8988T (cell line): Measurements from ENCODE around the gene LCN6.
"Not testable (repeated sequence)": the region's sequence is repeated elsewhere in the genome, so short reads cannot be mapped to it uniquely, and the experiment has no call there.

Source experiments
- DNase-seq: peaks from one replicate; pipeline ENCODE4 v3.0.0; 2011

The LCN6 gene

DNA sequence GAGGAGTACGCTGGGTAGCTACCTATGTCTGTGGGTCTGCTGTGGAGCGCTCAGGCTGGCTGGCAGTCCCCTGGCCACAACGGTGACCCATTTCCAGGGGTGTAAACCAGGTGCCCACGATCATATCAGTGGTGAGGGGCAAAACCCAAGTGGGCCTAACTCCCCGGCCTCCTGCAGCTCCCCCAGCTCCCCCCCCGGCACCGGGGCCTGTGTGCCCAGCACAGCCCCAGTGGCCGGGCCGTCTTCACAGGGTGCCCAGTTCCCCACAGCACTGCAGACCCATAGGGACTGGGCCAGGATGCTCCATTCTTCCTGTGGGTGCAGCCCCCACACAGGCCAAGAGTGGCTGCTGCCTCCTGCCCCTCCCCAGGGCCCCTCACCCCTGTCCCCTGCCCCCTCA is 10.7 kb upstream of the LCN6 start:
- DNase-seq, result no peak

DNA sequence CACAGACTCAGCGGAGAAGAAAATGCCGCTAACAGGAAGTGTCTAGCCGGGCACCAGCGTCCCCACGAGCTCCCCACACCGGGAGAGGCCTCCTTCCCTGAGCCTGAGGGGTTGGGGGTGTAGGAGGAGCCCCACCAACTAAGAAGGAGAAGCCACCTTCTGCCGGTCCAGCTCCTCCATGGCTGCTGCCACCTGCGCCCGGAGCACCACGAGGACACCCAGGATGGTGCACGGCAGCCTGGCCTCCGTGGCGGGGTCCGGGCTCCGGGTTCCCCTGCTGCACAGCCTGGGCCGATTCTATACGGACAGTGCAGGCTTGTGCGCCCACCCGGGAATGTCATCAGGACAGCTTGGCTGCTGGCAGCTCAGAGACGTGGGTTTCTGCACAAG is 9.4 kb upstream of the LCN6 start:
- DNase-seq, result no peak

DNA sequence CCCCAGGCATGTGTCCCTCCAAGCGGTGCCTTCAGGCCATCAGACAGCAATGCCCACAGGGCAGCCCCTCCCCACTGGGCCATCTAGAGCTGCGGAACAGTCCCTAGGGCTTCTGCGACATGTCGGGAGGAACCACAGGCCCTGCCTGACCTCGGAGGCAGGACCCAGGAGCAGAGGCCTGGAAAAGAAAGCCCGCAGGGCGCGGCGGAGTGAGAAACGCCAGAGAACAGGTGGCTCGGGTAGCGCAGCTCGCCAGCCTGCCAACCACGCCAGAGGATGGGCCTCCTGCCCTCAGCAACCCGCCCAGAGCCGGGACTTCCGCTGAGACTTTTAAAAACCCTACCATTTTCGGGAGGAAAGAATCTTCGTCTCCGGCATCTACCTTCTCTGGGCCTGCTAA is 9.0 kb upstream of the LCN6 start:
- no peak for DNase-seq

DNA sequence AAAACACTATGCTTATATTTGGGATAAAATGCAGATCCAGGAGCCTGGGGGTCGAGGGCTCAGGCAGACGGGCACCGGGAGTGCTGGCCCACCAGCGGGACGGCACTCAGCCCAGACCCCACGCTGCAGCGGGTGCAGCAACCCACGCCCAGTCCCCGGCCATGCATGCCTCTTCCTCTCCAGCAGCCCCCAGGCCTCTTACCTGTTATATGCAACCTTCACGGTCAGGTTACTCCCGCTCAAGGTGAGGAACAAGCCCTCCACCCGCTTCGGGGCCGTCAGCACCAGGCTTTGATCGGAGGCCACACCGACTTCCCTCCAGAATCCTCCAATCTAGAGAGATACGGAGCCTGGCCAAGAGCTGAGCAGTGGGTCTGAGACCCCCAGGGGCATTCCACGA is 8.5 kb upstream of the LCN6 start:
- no peak for DNase-seq

- DNase-seq, result no peak
Measured at GRCh38 chr9:136756134-136756438, 7.8 kb upstream of the LCN6 start.

- DNase-seq, result not testable (repeated sequence)
Measured at GRCh38 chr9:136755302-136756133, 7.2 kb upstream of the LCN6 start.

GRCh38 chr9:136754626-136755301 is 6.4 kb upstream of the LCN6 start:
- DNase-seq, result no peak

DNA sequence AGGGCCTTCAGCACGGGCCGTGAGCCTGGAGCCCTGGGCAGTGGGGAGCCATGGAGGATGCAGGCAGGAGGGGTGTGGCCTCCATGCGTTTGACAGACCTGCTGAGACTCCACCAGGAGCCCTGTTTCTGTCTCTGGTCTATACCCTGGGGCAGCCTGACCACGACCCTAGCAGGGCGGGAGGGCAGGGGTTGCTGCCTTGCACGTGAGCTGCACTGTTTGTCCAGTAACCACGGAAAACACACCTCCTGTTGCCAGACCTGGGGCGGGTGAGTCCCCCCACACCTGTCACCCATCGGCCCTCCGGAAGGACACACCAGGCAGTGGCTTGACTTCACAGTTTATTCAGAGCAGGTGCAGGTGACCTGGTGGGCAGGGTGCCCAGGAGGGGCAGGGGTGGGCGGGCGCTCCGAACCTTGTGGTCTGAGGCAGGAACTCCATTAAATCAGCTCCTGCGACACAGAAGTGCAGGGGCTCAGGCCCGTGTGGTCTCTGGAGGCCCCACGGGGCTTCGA is 5.8 kb upstream of the LCN6 start:
- DNase-seq, result no peak

DNA sequence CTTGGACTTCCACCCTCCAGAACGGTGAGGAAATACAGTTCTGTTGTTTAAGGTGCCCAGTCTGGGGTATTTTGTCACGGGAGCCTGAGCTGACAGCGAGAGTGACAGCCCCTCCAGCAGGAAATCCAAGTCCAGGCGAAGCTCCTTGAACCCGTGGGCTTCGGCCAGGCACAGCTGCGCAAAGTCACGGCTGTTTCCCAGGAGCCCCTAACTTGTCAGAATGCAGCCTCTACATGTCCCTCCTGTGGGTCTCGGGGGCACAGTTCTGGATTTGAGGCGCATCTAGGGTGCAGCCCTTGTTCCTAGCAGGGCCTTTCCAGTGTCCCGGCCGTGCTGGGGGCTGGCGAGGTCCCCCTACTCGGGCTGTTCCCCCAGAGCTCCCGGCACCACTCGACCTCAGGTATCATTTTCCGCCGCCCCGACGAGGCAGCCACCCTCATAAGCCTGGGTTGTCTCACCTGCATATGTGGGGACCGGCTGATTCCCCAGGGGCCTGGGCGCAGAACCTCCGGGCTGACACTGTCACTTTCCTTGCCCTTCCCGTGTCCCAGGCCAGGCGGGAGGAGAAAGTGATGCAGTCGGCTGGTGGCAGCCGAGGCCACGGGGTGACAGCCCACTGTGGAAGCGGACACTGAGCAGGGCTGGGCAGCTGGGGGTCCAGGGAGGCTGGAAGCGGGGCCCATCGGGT is 5.2 kb upstream of the LCN6 start:
- DNase-seq, result no peak

- no peak for DNase-seq
Measured at GRCh38 chr9:136751814-136752213, 3.5 kb upstream of the LCN6 start.

DNA sequence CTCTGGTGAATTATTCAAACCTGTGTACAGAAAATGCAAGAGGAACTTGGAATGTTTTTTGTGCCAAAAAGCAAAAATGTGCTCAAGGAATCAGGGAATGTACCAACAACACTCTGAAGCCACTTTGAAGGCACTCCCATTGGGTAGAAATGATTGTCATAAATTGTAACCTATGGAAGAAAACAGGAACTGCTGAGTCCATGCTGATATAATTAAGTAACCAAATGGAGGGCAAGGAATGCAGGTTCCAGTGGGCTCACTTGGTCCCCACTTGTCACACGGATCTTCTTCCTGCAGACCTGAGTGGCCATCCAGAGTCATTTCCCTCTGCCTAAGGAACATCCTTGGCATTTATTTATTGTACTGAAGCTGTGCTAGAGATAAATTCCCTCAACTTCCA is 2.9 kb upstream of the LCN6 start:
- DNase-seq, result no peak

GRCh38 chr9:136750526-136750925 is 2.2 kb upstream of the LCN6 start:
- no peak for DNase-seq

- DNase-seq, result no peak
Measured at GRCh38 chr9:136748666-136749611, 614 bp upstream of the LCN6 start.

GRCh38 chr9:136747161-136748060 is 914 bp downstream of the LCN6 start:
- no peak for DNase-seq

- DNase-seq, result no peak
Measured at GRCh38 chr9:136746621-136747020, 1.7 kb downstream of the LCN6 start.

DNA sequence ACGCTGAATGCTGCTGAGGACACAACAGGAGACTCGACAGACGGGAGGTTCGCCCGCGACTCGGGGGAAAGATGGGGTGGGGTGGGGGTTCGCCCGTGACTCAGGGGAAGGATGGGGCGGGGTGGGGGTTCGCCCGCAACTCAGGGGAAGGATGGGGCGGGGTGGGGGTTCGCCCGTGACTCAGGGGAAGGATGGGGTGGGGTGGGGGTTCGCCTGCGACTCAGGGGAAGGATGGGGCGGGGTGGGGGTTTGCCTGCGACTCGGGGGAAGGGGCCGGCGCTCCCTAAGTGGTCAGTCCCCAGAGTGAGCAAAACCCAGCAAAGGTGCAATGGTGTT is 2.2 kb downstream of the LCN6 start:
- DNase-seq, result no peak

GRCh38 chr9:136745389-136746154 is 2.8 kb downstream of the LCN6 start:
- no peak for DNase-seq

- DNase-seq, result no peak
Measured at GRCh38 chr9:136744773-136745172, 3.6 kb downstream of the LCN6 start.

- DNase-seq, result no peak
Measured at GRCh38 chr9:136743639-136744211, 4.6 kb downstream of the LCN6 start.

- no peak for DNase-seq
Measured at GRCh38 chr9:136742591-136743391, 5.5 kb downstream of the LCN6 start, which contains the start of gene LCN10. Gene LCN10 (minus strand): TSS chr9:136742940. CDS start chr9:136742903, 37 bp downstream.
